GM23248 (cell line): ENCODE data around the gene ELAVL1.

Source experiments
- EZH2 ChIP-seq: fragments of 200-600 bp; sonication (generic); IDR thresholded peaks from 2 replicates; pipeline ENCODE4 v1.6.1; 2018; ENCODE audit warnings: antibody characterized with exemption, mild to moderate bottlenecking; ENCODE audit not compliant: insufficient read depth, poor library complexity, severe bottlenecking
- EZH2phosphoT487 ChIP-seq: fragments of 200-600 bp; sonication (generic); IDR thresholded peaks from 2 replicates; pipeline ENCODE4 v1.6.1; 2018; ENCODE audit warnings: antibody characterized with exemption, moderate library complexity, mild to moderate bottlenecking, low read depth; ENCODE audit not compliant: insufficient read depth

DNA sequence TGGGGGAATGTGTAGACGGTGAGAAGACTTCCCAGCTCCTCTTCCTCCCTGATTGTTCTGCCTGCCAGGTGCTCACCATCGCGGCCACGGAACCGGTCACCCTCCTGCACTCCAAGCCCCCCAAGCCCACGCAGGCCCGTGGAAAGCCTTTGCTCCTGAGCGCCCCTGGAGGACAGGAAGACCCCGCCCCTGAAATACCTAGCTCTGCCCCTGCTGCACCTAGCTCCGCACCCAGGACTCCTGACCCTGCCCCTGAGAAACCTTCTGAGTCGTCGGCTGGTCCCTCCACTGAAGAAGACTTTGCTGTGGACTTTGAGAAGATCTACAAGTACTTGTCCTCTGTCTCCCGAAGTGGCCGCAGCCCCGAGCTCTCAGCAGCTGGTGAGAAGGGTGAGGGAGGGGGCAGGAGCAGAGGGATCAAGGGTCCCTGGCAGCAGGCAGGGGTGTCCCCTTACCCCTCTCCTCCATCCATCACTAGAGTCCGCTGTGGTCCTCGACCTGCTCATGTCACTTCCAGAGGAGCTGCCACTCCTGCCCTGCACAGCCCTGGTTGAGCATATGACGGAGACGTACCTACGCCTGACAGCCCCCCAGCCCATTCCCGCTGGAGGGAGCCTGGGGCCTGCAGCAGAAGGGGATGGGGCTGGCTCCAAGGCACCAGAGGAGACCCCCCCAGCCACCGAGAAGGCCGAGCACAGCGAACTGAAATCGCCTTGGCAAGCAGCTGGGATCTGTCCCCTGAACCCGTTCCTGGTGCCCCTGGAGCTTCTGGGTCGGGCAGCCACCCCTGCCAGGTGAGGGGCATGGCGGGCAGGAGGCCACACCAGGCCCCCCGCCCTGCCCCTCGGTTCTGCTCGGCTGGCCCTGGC lies 83.2 kb downstream of the ELAVL1 start:
- TF ChIP-seq EZH2 (no peak), EZH2phosphoT487 (no peak)
